HUES64 (cell line): ENCODE results near the gene OSGIN1.
A peak's percentile ranks its signal among the peaks of the same experiment; 100 is the strongest.

ENCODE experiments used
- H3K27ac ChIP-seq: 2 replicates; pipeline ENCODE4 v1.7.0; 2013; ENCODE audit warnings: low read depth, low read length, inconsistent platforms
- H3K27me3 ChIP-seq: 2 replicates; pipeline ENCODE4 v1.6.1; 2013; ENCODE audit warnings: mild to moderate bottlenecking, low read length; ENCODE audit not compliant: insufficient read depth
- H3K36me3 ChIP-seq: 2 replicates; pipeline ENCODE4 v1.6.1; 2013; ENCODE audit warnings: mild to moderate bottlenecking, low read length; ENCODE audit not compliant: insufficient read depth
- H3K4me1 ChIP-seq: 2 replicates; pipeline ENCODE4 v1.6.1; 2013; ENCODE audit warnings: mild to moderate bottlenecking, low read length, moderate library complexity; ENCODE audit not compliant: insufficient read depth
- H3K4me3 ChIP-seq: 2 replicates; pipeline ENCODE4 v1.5.1; 2013; ENCODE audit warnings: mild to moderate bottlenecking, low read length, moderate library complexity
- H3K9ac ChIP-seq: 2 replicates; pipeline ENCODE4 v1.6.1; 2013; ENCODE audit warnings: mild to moderate bottlenecking, low read depth, low read length
- H3K9me3 ChIP-seq: 2 replicates; pipeline ENCODE4 v1.6.1; 2013; ENCODE audit warnings: low read depth, low read length; ENCODE audit not compliant: insufficient read depth
- WGBS: fragments of 150-250, 120-280 bp; methylation state at CpG from one replicate; pipeline ENCODE4 v1.1.7; 2013; ENCODE audit warnings: missing lambda C conversion rate; 5-methylcytosine and 5-hydroxymethylcytosine counted together

OSGIN1 gene

GRCh38 chr16:83915081-83915480 is 38.0 kb upstream of the OSGIN1 start:
- no peak overlapping the region for H3K27ac ChIP-seq
- 96% methylated on average over 22 of the region's 22 CpGs for WGBS

DNA sequence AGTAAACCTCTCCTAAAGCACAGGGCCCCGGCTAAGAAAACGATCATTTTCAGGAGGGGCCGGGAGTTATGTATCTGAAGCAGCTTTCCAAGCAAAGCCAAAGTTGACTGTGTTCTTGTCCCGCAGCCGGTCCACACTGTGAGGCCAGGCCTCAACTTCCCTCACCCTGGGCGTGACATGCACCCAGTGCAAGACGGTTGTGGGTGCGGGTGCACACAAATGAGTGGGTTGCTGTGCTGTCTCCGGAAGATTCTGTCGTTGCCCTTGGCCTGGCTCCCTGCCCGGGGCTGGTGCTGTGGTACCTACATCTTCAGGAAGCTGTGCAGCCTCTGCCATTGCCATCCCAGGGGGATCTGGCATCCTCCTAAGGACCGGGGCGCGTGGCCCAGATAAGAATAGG is 37.5 kb upstream of the OSGIN1 start:
- H3K27me3 ChIP-seq, result no peaks in the 10 kb centered on the region
- H3K4me3 ChIP-seq, result no peak overlapping the region
- H3K9ac ChIP-seq, result no peak overlapping the region
- WGBS, result 96% methylated on average over 14 of the region's 14 CpGs
- H3K36me3 ChIP-seq, result peaks cover 60% of the 10 kb centered on the region
- H3K9me3 ChIP-seq, result no peaks in the 10 kb centered on the region
- no peaks in the 10 kb centered on the region for H3K4me1 ChIP-seq
- H3K27ac ChIP-seq, result no peak overlapping the region

More at GRCh38 chr16:83915081-83915480, 38.0 kb upstream of the OSGIN1 start:
- Histone ChIP-seq H3K36me3 (peaks cover 61% of the 10 kb centered on the region), H3K9me3 (no peaks in the 10 kb centered on the region), H3K4me1 (no peaks in the 10 kb centered on the region), H3K27me3 (no peaks in the 10 kb centered on the region), H3K9ac (no peak overlapping the region), H3K4me3 (no peak overlapping the region)

DNA sequence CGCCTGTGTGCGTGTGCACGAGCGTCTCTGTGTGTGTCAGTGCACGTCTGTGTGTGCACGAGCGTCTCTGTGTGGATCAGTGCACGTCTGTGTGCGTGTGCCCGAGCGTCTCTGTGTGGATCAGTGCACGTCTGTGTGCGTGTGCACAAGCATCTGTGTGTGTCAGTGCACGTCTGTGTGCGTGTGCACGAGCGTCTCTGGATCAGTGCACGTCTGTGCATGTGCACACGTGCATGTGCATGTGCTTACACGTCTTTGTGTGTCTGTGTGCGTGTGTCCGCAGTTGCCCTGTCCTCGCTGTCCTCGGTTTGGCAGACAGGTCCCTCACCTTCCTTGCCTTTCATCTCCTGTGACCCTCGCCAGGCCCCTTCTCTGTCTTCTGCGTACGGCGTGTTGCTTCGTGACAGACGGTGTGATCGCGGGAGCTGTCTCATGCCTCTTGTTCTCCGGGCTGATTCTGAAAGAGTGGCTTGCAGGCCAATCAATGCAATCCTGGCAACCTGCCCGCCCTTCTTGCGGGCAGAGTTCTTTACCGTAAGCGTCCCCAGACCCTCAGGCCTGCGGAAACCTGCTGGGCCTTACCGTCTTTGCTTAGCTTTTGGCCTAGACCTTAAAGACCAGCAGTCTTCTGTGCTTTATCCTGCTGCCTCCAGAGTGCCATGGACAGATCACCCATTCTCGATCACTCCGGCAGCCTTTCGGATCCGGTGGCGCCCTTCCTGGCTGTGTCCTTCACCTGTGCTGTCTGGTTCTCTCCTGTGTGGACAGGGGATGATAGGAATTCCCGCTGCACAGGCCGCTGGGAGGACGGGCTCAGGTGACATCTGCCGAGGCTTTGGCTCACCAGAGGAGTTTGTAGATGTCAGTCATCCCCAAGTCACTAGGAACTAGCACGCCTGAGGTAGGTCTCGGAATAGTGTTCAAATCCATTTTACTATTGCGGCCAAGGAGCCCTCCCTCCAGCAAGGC is 35.6 kb upstream of the OSGIN1 start:
- no peak overlapping the region for H3K9ac ChIP-seq
- H3K27ac ChIP-seq, result no peak overlapping the region
- no peaks in the 10 kb centered on the region for H3K9me3 ChIP-seq
- H3K4me1 ChIP-seq, result no peaks in the 10 kb centered on the region
- H3K27me3 ChIP-seq, result no peaks in the 10 kb centered on the region
- no peak overlapping the region for H3K4me3 ChIP-seq
- 97% methylated on average over 51 of the region's 51 CpGs for WGBS
- peaks cover 58% of the 10 kb centered on the region for H3K36me3 ChIP-seq

DNA sequence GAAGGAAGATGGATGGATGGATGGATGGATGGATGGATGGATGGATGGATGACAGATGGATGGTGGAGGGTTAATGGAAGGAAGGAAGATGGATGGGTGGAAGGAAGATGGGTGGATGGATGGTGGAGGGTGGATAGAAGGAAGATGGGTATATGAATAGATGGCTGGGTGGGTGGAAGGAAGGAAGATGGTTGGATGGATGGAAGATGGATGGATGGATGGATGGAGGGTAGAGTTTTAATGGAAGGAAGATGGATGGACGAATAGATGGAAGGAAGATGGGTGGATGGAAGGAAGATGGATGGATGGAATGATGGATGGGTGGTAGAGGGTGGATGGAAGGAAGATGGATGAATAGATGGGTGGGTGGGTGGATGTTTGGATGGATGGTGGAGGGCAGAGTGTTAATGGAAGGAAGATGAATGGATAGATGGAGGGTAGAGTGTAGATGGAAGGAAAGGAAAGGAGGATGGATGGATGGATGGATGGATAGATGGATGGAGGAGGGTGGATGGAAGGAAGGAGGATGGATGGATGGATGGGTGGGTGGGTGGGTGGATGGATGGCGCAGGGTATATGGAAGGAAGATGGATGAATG is 32.0 kb upstream of the OSGIN1 start:
- Histone ChIP-seq H3K4me3 (no peak overlapping the region), H3K27ac (no peak overlapping the region), H3K4me1 (no peaks in the 10 kb centered on the region), H3K9ac (no peak overlapping the region), H3K9me3 (no peaks in the 10 kb centered on the region), H3K36me3 (peaks cover 28% of the 10 kb centered on the region), H3K27me3 (no peaks in the 10 kb centered on the region)
- WGBS, result 90% methylated on average over 2 of the region's 2 CpGs

- Histone ChIP-seq H3K4me1 (peaks cover 5% of the 10 kb centered on the region; the same call in 1 of the 2 replicates), H3K4me3 (no peak overlapping the region), H3K9me3 (no peaks in the 10 kb centered on the region), H3K36me3 (peaks cover 12% of the 10 kb centered on the region), H3K27me3 (no peaks in the 10 kb centered on the region), H3K27ac (no peak overlapping the region), H3K9ac (no peak overlapping the region)
- 92% methylated on average over 31 of the region's 31 CpGs for WGBS
Observed at GRCh38 chr16:83923581-83924365, 29.3 kb upstream of the OSGIN1 start.

DNA sequence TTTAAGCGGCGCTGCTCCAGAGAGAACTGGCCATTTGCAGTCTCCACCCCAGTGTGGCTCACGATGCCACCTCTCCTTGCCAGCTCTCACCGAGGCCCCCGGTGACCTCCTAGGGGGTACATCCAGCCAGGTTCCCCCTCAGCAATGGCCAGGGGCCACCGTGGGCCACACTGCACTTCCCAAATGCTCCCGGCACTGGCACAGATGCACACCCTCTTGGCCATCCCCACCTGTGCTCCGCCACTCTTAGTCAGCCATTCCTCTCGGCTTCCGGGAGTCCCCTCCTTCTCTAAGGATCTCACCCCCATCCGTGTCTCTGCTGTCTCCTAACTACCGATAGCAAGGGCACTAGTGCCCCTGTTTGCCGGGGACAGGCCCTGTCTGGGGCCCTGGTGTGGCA is 28.4 kb upstream of the OSGIN1 start:
- H3K9ac ChIP-seq, result no peak overlapping the region
- 90% methylated on average over 13 of the region's 13 CpGs for WGBS
- no peak overlapping the region for H3K27ac ChIP-seq
- no peak overlapping the region for H3K4me3 ChIP-seq
- no peaks in the 10 kb centered on the region for H3K9me3 ChIP-seq
- peaks cover 5% of the 10 kb centered on the region; the same call in 1 of the 2 replicates for H3K4me1 ChIP-seq
- H3K36me3 ChIP-seq, result peaks cover 3% of the 10 kb centered on the region
- no peaks in the 10 kb centered on the region for H3K27me3 ChIP-seq

DNA sequence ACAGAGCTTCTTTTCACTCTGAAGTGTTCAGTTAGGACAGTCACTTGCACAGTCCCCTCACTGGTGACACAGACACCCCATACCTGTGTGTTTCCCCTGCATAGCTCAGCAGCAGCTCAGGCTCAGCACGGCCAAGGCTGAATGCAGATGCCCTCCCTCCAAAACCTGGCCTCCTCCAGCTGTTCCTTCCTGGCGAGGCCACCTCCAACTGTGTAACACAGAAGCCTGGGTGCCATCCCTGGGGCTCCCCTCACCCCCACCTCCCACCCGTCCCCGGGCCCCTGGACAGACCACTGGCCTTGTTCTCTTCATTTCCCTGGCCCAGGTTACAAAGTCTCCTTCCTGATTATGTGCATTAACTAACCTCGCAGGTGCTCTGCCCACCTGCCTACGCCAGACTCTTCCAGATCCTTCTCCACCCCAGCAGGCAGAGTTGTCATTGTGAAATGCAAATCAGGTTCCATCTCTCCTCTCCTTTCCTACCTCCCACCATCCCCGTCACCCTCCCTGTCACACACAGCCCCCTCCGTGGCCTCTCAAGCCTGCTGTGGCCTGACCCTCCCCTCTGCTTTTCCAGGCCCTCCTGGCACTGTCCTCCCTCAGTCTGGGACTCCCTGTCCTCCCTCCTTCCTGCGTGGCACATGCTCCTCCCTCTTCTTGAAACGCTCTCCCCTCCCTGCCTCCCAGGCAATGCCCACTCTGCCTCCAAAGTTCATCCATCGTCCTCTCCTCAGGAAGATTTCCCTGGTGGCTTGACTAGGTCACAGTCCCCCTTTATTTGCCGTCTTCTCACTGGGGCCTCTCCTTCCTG is 27.7 kb upstream of the OSGIN1 start:
- WGBS, result 83% methylated on average over 12 of the region's 12 CpGs
- Histone ChIP-seq H3K4me3 (no peak overlapping the region), H3K27me3 (no peaks in the 10 kb centered on the region), H3K4me1 (peaks cover 5% of the 10 kb centered on the region; the same call in 1 of the 2 replicates), H3K27ac (no peak overlapping the region), H3K36me3 (no peaks in the 10 kb centered on the region), H3K9me3 (no peaks in the 10 kb centered on the region), H3K9ac (no peak overlapping the region)

GRCh38 chr16:83925957-83926725 is 26.9 kb upstream of the OSGIN1 start:
- H3K27ac ChIP-seq, result no peak overlapping the region
- no peaks in the 10 kb centered on the region for H3K9me3 ChIP-seq
- peaks cover 5% of the 10 kb centered on the region; the same call in 1 of the 2 replicates for H3K4me1 ChIP-seq
- WGBS, result 71% methylated on average over 27 of the region's 27 CpGs
- no peaks in the 10 kb centered on the region for H3K27me3 ChIP-seq
- H3K36me3 ChIP-seq, result no peaks in the 10 kb centered on the region
- H3K9ac ChIP-seq, result no peak overlapping the region
- no peak overlapping the region; the same call in 1 of the 2 replicates for H3K4me3 ChIP-seq

DNA sequence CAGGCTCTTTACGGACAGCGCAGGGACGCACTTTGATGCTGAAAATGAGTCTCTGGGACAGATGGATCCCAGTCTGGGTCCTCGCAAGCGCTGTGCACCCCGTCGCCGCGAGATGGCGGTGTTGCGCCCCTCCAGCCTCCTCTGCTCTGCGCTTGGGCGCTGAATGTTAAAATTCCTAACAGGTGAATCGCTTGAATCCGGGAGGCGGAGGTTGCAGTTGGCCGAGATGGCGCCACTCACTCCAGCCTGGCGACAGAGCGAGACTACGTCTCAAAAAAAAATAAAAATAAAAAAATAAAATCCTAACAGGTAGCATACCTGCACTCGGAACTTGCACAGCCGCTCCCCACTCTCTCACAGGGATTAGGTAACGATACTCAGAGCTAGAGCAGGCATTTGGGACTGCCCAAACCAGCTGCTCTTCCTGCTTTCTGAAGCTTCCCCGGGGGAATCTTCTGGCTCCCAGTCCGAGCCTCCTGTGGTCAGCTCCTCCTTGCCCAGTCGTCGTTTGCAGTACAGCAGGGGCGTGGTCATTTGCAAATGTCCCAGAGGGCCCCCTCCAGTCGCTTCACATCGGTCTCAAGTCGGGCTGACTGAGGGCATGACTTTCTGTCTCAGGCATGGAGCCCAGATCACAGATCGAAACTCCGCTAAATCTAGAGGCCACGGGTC is 26.2 kb upstream of the OSGIN1 start:
- H3K36me3 ChIP-seq, result no peaks in the 10 kb centered on the region
- no peaks in the 10 kb centered on the region for H3K9me3 ChIP-seq
- peak overlapping the region; percentile 61 for H3K9ac ChIP-seq
- H3K4me3 ChIP-seq, result peak overlapping the region; percentile 46
- H3K27ac ChIP-seq, result peak overlapping the region; percentile 51; the same call in 1 of the 2 replicates
- 6% methylated on average over 32 of the region's 35 CpGs for WGBS
- H3K27me3 ChIP-seq, result no peaks in the 10 kb centered on the region
- H3K4me1 ChIP-seq, result peaks cover 5% of the 10 kb centered on the region; the same call in 1 of the 2 replicates
